Fibroblast of villous mesenchyme (primary cell): ENCODE data around the gene ECI1. TPM values are rescaled to one million over a fixed set of nuclear protein-coding genes. Genes with fewer than 3 reads are reported as not detected.
A peak's percentile ranks its signal among the peaks of the same experiment; 100 is the strongest.

Experiments used
- DNase-seq: peaks from one replicate; pipeline ENCODE4 v3.0.0-alpha.2; 2010; ENCODE audit warnings: low read depth
- H3K4me3 ChIP-seq: 2 replicates; pipeline ENCODE4 v1.5.1; 2011; ENCODE audit warnings: low read depth, mild to moderate bottlenecking, low read length
- CTCF ChIP-seq: IDR thresholded peaks from 2 replicates; pipeline ENCODE4 v1.5.1; 2012; ENCODE audit warnings: low read depth, mild to moderate bottlenecking, low read length; ENCODE audit not compliant: insufficient read depth
- total RNA-seq: library from RNA; depleted of rRNA; stranded (reverse); fragments of >200 nt; gene quantifications from 2 replicates; pipeline ENCODE4 v1.2.3, GENCODE V29; 2012

ECI1 gene
- total RNA-seq, 1 donor: 40.2 TPM

- TF ChIP-seq CTCF: no peak
- no peak for DNase-seq
- H3K4me3 ChIP-seq: no peak overlapping the region
Measured at GRCh38 chr16:2208308-2208707, 43.1 kb downstream of the ECI1 start.

GRCh38 chr16:2207872-2208271 is 43.5 kb downstream of the ECI1 start:
- no peak for TF ChIP-seq CTCF
- DNase-seq: no peak
- H3K4me3 ChIP-seq: no peak overlapping the region

- no peak overlapping the region for H3K4me3 ChIP-seq
Measured at GRCh38 chr16:2206780-2207433, 44.5 kb downstream of the ECI1 start.

GRCh38 chr16:2206420-2206779 is 45.0 kb downstream of the ECI1 start:
- no peak for DNase-seq
- TF ChIP-seq CTCF: no peak
- peak overlapping the region; percentile 92 for H3K4me3 ChIP-seq

More at GRCh38 chr16:2206780-2207433, 44.5 kb downstream of the ECI1 start:
- TF ChIP-seq CTCF: no peak
- peak; percentile 13 for DNase-seq

- DNase-seq: no peak
- TF ChIP-seq CTCF: no peak
- H3K4me3 ChIP-seq: peak overlapping the region; percentile 92
Measured at GRCh38 chr16:2205967-2206313, 45.4 kb downstream of the ECI1 start.

- no peak for TF ChIP-seq CTCF
- H3K4me3 ChIP-seq: peak within 1 kb of the TSS; percentile 92
- DNase-seq: peak; percentile 90
Measured at GRCh38 chr16:2205104-2205966, 46.1 kb downstream of the ECI1 start, which contains the start of gene MLST8. TSS of gene MLST8 (plus strand) at chr16:2205454. CDS start at chr16:2206086, 632 bp downstream.
